Measurements from ENCODE around the gene GPC1.

DNA sequence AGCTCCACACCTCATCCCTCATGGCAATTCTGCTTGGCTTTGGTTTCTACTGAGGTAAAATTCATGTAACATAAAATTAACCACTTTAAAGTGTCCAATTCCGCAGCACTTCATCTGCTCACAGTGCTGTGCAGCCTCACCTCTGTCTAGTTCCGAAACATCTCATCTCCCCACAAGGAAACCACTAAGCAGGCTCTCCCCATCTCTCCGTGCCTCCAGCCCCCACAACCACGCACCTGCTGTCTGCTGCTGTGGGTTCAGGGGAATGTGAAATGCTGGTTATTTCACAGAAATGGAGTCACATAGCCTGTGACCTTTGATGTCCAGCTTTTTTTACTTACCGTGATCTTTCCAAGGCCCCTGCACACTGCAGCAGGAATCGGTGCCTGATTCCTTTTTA lies 7.7 kb upstream of the GPC1 start:
- TF ChIP-seq, protein P1, sequence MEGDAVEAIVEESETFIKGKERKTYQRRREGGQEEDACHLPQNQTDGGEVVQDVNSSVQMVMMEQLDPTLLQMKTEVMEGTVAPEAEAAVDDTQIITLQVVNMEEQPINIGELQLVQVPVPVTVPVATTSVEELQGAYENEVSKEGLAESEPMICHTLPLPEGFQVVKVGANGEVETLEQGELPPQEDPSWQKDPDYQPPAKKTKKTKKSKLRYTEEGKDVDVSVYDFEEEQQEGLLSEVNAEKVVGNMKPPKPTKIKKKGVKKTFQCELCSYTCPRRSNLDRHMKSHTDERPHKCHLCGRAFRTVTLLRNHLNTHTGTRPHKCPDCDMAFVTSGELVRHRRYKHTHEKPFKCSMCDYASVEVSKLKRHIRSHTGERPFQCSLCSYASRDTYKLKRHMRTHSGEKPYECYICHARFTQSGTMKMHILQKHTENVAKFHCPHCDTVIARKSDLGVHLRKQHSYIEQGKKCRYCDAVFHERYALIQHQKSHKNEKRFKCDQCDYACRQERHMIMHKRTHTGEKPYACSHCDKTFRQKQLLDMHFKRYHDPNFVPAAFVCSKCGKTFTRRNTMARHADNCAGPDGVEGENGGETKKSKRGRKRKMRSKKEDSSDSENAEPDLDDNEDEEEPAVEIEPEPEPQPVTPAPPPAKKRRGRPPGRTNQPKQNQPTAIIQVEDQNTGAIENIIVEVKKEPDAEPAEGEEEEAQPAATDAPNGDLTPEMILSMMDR (conservative IDR thresholded peaks at IDR 0.05) = no peak
- TF ChIP-seq ZFX (IDR thresholded peaks at IDR 0.05) = no peak

Data from C4-2B (cell line).